ENCODE measurements around the gene MTREX. TPM values are rescaled to one million over a fixed set of nuclear protein-coding genes. Genes with fewer than 3 reads are reported as not detected.

Gene MTREX
- polyA plus RNA-seq, 3 donors: 15.4 to 20.7 (median 18.0) TPM

GRCh38 chr5:55319491-55319890, 11.7 kb downstream of the MTREX start:
- 83 to 91% (median 85%) methylated on average over 1 of the region's 1 CpG for WGBS, 3 donors
- H3K27ac ChIP-seq (ENCODE audit: low read depth, low read length): no peak overlapping the region

GRCh38 chr5:55320571-55320970, 12.8 kb downstream of the MTREX start:
- 63 to 84% (median 78%) methylated on average over 4 of the region's 4 CpGs for WGBS, 3 donors
- no peak overlapping the region for H3K27ac ChIP-seq (ENCODE audit: low read depth, low read length)

- no peak overlapping the region for H3K27ac ChIP-seq (ENCODE audit: low read depth, low read length)
These were observed 16.2 kb downstream of the MTREX start for GRCh38 chr5:55324006-55324405.

GRCh38 chr5:55324815-55325418, 17.1 kb downstream of the MTREX start:
- 100% methylated on average over 1 of the region's 1 CpG for WGBS, 3 donors

GRCh38 chr5:55325621-55326020, 17.8 kb downstream of the MTREX start:
- H3K27ac ChIP-seq (ENCODE audit: low read depth, low read length): no peak overlapping the region
- 93 to 96% (median 95%) methylated on average over 5 of the region's 5 CpGs for WGBS, 3 donors

More at GRCh38 chr5:55324815-55325418, 17.1 kb downstream of the MTREX start:
- H3K27ac ChIP-seq (ENCODE audit: low read depth, low read length): no peak overlapping the region

GRCh38 chr5:55327281-55327680, 19.5 kb downstream of the MTREX start:
- no peak overlapping the region for H3K27ac ChIP-seq (ENCODE audit: low read depth, low read length)
- 49 to 54% (median 52%) methylated on average over 2 of the region's 2 CpGs for WGBS, 3 donors

- no peak overlapping the region for H3K27ac ChIP-seq (ENCODE audit: low read depth, low read length)
- WGBS, 3 donors: 81 to 87% (median 83%) methylated on average over 3 of the region's 3 CpGs
These were observed 23.5 kb downstream of the MTREX start for GRCh38 chr5:55331321-55331720.

GRCh38 chr5:55333017-55333416, 25.2 kb downstream of the MTREX start:
- no peak overlapping the region for H3K27ac ChIP-seq (ENCODE audit: low read depth, low read length)
- WGBS, 3 donors: 58 to 88% (median 85%) methylated on average over 1 of the region's 1 CpG

- 96 to 100% (median 97%) methylated on average over 2 of the region's 2 CpGs for WGBS, 3 donors
- no peak overlapping the region for H3K27ac ChIP-seq (ENCODE audit: low read depth, low read length)
These were observed 26.0 kb downstream of the MTREX start for GRCh38 chr5:55333811-55334210.

GRCh38 chr5:55338092-55338613, 30.4 kb downstream of the MTREX start:
- 53 to 86% (median 67%) methylated on average over 2 of the region's 2 CpGs for WGBS, 3 donors
- H3K27ac ChIP-seq (ENCODE audit: low read depth, low read length): no peak overlapping the region

GRCh38 chr5:55338810-55339243, 31.0 kb downstream of the MTREX start:
- WGBS, 3 donors: 89 to 92% (median 91%) methylated on average over 5 of the region's 5 CpGs
- no peak overlapping the region for H3K27ac ChIP-seq (ENCODE audit: low read depth, low read length)

GRCh38 chr5:55343107-55343506, 35.3 kb downstream of the MTREX start:
- no peak overlapping the region for H3K27ac ChIP-seq (ENCODE audit: low read depth, low read length)
- 55 to 89% (median 83%) methylated on average over 4 of the region's 4 CpGs for WGBS, 3 donors

GRCh38 chr5:55343609-55344008, 35.8 kb downstream of the MTREX start:
- H3K27ac ChIP-seq (ENCODE audit: low read depth, low read length): no peak overlapping the region
- WGBS, 3 donors: 54 to 80% (median 78%) methylated on average over 1 of the region's 1 CpG

- 20 to 49% (median 46%) methylated on average over 2 of the region's 2 CpGs for WGBS, 3 donors
- no peak overlapping the region for H3K27ac ChIP-seq (ENCODE audit: low read depth, low read length)
These were observed 36.7 kb downstream of the MTREX start for GRCh38 chr5:55344392-55344992.

GRCh38 chr5:55345327-55345726, 37.5 kb downstream of the MTREX start:
- H3K27ac ChIP-seq (ENCODE audit: low read depth, low read length): no peak overlapping the region
- WGBS, 3 donors: 27 to 96% (median 92%) methylated on average over 4 of the region's 4 CpGs

- WGBS, 3 donors: 85 to 94% (median 93%) methylated on average over 3 of the region's 3 CpGs
These were observed 40.0 kb downstream of the MTREX start for GRCh38 chr5:55347786-55348185.

GRCh38 chr5:55350754-55351153, 43.0 kb downstream of the MTREX start:
- H3K27ac ChIP-seq (ENCODE audit: low read depth, low read length): no peak overlapping the region
- 97 to 98% (median 98%) methylated on average over 1 of the region's 1 CpG for WGBS, 3 donors

More at GRCh38 chr5:55347786-55348185, 40.0 kb downstream of the MTREX start:
- H3K27ac ChIP-seq (ENCODE audit: low read depth, low read length): no peak overlapping the region

GRCh38 chr5:55356896-55357295, 49.1 kb downstream of the MTREX start:
- WGBS, 3 donors: 96% methylated on average over 4 of the region's 4 CpGs

GRCh38 chr5:55360190-55360589, 52.4 kb downstream of the MTREX start:
- H3K27ac ChIP-seq (ENCODE audit: low read depth, low read length): no peak overlapping the region
- 96% methylated on average over 2 of the region's 2 CpGs for WGBS, 3 donors

More at GRCh38 chr5:55356896-55357295, 49.1 kb downstream of the MTREX start:
- no peak overlapping the region for H3K27ac ChIP-seq (ENCODE audit: low read depth, low read length)

GRCh38 chr5:55363856-55364255, 56.1 kb downstream of the MTREX start:
- 95 to 98% (median 96%) methylated on average over 3 of the region's 3 CpGs for WGBS, 3 donors

More at GRCh38 chr5:55363856-55364255, 56.1 kb downstream of the MTREX start:
- no peak overlapping the region for H3K27ac ChIP-seq (ENCODE audit: low read depth, low read length)
